Activated T-helper 9 cell treated with anti-CD3 and anti-CD28 coated beads, Interleukin-2, amount 50 U/mL, for 16 hours (primary cell): ENCODE results near the gene TRERF1.

Source experiments
- DNase-seq: peaks from one replicate; pipeline ENCODE4 v3.0.0-alpha.2; 2020; ENCODE audit warnings: low read depth

The TRERF1 gene

GRCh38 chr6:42304053-42304712, 147.5 kb downstream of the TRERF1 start:
- no peak for DNase-seq

- DNase-seq, result no peak
Observed at GRCh38 chr6:42302411-42302810, 149.3 kb downstream of the TRERF1 start.

- no peak for DNase-seq
Observed at GRCh38 chr6:42301986-42302385, 149.7 kb downstream of the TRERF1 start.

GRCh38 chr6:42300701-42301100, 151.0 kb downstream of the TRERF1 start:
- no peak for DNase-seq

- DNase-seq, result no peak
Observed at GRCh38 chr6:42300185-42300584, 151.5 kb downstream of the TRERF1 start.

- DNase-seq, result no peak
Observed at GRCh38 chr6:42297661-42298060, 154.1 kb downstream of the TRERF1 start.

GRCh38 chr6:42296614-42297013, 155.1 kb downstream of the TRERF1 start:
- DNase-seq, result no peak

- DNase-seq, result no peak
Observed at GRCh38 chr6:42295677-42296076, 156.0 kb downstream of the TRERF1 start.

GRCh38 chr6:42295181-42295580, 156.5 kb downstream of the TRERF1 start:
- DNase-seq, result no peak

- DNase-seq, result no peak
Observed at GRCh38 chr6:42294759-42295158, 157.0 kb downstream of the TRERF1 start.

GRCh38 chr6:42293386-42293977, 158.2 kb downstream of the TRERF1 start:
- no peak for DNase-seq

GRCh38 chr6:42292004-42292740, 159.6 kb downstream of the TRERF1 start:
- DNase-seq, result no peak

- no peak for DNase-seq
Observed at GRCh38 chr6:42287756-42288155, 164.0 kb downstream of the TRERF1 start.

- DNase-seq, result no peak
Observed at GRCh38 chr6:42281570-42281969, 170.2 kb downstream of the TRERF1 start.

GRCh38 chr6:42280966-42281533, 170.7 kb downstream of the TRERF1 start:
- no peak for DNase-seq

- DNase-seq, result no peak
Observed at GRCh38 chr6:42279966-42280629, 171.6 kb downstream of the TRERF1 start.

- no peak for DNase-seq
Observed at GRCh38 chr6:42279144-42279781, 172.5 kb downstream of the TRERF1 start.

- no peak for DNase-seq
Observed at GRCh38 chr6:42278131-42278853, 173.4 kb downstream of the TRERF1 start.

GRCh38 chr6:42276034-42276890, 175.5 kb downstream of the TRERF1 start:
- DNase-seq, result no peak

- no peak for DNase-seq
Observed at GRCh38 chr6:42275376-42276033, 176.2 kb downstream of the TRERF1 start.
